ENCODE results near the gene DCK.
"Not testable (repeated sequence)": the region's sequence is repeated elsewhere in the genome, so short reads cannot be mapped to it uniquely, and the experiment has no call there.

Gene DCK

GRCh38 chr4:71006203-71006907, 12.9 kb downstream of the DCK start:
- Histone ChIP-seq H3K4me1 (ENCODE audit: control insufficient read depth, insufficient read depth, low read length) (no peaks in the 10 kb centered on the region), H3K36me3 (ENCODE audit: control insufficient read depth, insufficient read depth, low read length) (no peaks in the 10 kb centered on the region), H3K9ac (ENCODE audit: low read length) (no peak overlapping the region), H3K27ac (ENCODE audit: low read depth, low read length) (no peak overlapping the region), H3K27me3 (ENCODE audit: control insufficient read depth, insufficient read depth, low read length) (no peaks in the 10 kb centered on the region), H3K4me3 (ENCODE audit: low read length) (no peak overlapping the region)

- H3K9ac ChIP-seq (ENCODE audit: low read length): no peak overlapping the region
- no peaks in the 10 kb centered on the region for H3K4me1 ChIP-seq (ENCODE audit: control insufficient read depth, insufficient read depth, low read length)
- no peaks in the 10 kb centered on the region for H3K36me3 ChIP-seq (ENCODE audit: control insufficient read depth, insufficient read depth, low read length)
- no peak overlapping the region for H3K27ac ChIP-seq (ENCODE audit: low read depth, low read length)
- H3K4me3 ChIP-seq (ENCODE audit: low read length): no peak overlapping the region
- no peaks in the 10 kb centered on the region for H3K27me3 ChIP-seq (ENCODE audit: control insufficient read depth, insufficient read depth, low read length)
Observed at GRCh38 chr4:71008196-71008595, 14.7 kb downstream of the DCK start.

- no peak overlapping the region for H3K27ac ChIP-seq (ENCODE audit: low read depth, low read length)
Observed at GRCh38 chr4:71009086-71009485, 15.6 kb downstream of the DCK start.

GRCh38 chr4:71009890-71010588, 16.6 kb downstream of the DCK start:
- no peaks in the 10 kb centered on the region for H3K27me3 ChIP-seq (ENCODE audit: control insufficient read depth, insufficient read depth, low read length)
- no peaks in the 10 kb centered on the region for H3K36me3 ChIP-seq (ENCODE audit: control insufficient read depth, insufficient read depth, low read length)
- H3K4me1 ChIP-seq (ENCODE audit: control insufficient read depth, insufficient read depth, low read length): no peaks in the 10 kb centered on the region
- no peak overlapping the region for H3K4me3 ChIP-seq (ENCODE audit: low read length)
- no peak overlapping the region for H3K9ac ChIP-seq (ENCODE audit: low read length)
- no peak overlapping the region for H3K27ac ChIP-seq (ENCODE audit: low read depth, low read length)

More at GRCh38 chr4:71009086-71009485, 15.6 kb downstream of the DCK start:
- H3K9ac ChIP-seq (ENCODE audit: low read length): no peak overlapping the region
- no peaks in the 10 kb centered on the region for H3K27me3 ChIP-seq (ENCODE audit: control insufficient read depth, insufficient read depth, low read length)
- no peaks in the 10 kb centered on the region for H3K4me1 ChIP-seq (ENCODE audit: control insufficient read depth, insufficient read depth, low read length)
- no peaks in the 10 kb centered on the region for H3K36me3 ChIP-seq (ENCODE audit: control insufficient read depth, insufficient read depth, low read length)
- no peak overlapping the region for H3K4me3 ChIP-seq (ENCODE audit: low read length)

GRCh38 chr4:71011451-71011850, 18.0 kb downstream of the DCK start:
- no peaks in the 10 kb centered on the region for H3K36me3 ChIP-seq (ENCODE audit: control insufficient read depth, insufficient read depth, low read length)
- no peaks in the 10 kb centered on the region for H3K4me1 ChIP-seq (ENCODE audit: control insufficient read depth, insufficient read depth, low read length)
- no peak overlapping the region for H3K27ac ChIP-seq (ENCODE audit: low read depth, low read length)

GRCh38 chr4:71017391-71017790, 23.9 kb downstream of the DCK start:
- H3K27ac ChIP-seq (ENCODE audit: low read depth, low read length); H3K4me3 ChIP-seq (ENCODE audit: low read length); H3K4me1 ChIP-seq (ENCODE audit: control insufficient read depth, insufficient read depth, low read length); H3K36me3 ChIP-seq (ENCODE audit: control insufficient read depth, insufficient read depth, low read length); H3K9ac ChIP-seq (ENCODE audit: low read length); H3K27me3 ChIP-seq (ENCODE audit: control insufficient read depth, insufficient read depth, low read length): not testable (repeated sequence)

More at GRCh38 chr4:71011451-71011850, 18.0 kb downstream of the DCK start:
- Histone ChIP-seq H3K9ac (ENCODE audit: low read length) (no peak overlapping the region), H3K27me3 (ENCODE audit: control insufficient read depth, insufficient read depth, low read length) (no peaks in the 10 kb centered on the region), H3K4me3 (ENCODE audit: low read length) (no peak overlapping the region)

GRCh38 chr4:71020611-71021010, 27.2 kb downstream of the DCK start:
- Histone ChIP-seq H3K27ac (ENCODE audit: low read depth, low read length) (no peak overlapping the region), H3K4me3 (ENCODE audit: low read length) (no peak overlapping the region), H3K9ac (ENCODE audit: low read length) (no peak overlapping the region), H3K27me3 (ENCODE audit: control insufficient read depth, insufficient read depth, low read length) (no peaks in the 10 kb centered on the region), H3K4me1 (ENCODE audit: control insufficient read depth, insufficient read depth, low read length) (peaks cover 3% of the 10 kb centered on the region), H3K36me3 (ENCODE audit: control insufficient read depth, insufficient read depth, low read length) (no peaks in the 10 kb centered on the region)

- H3K27me3 ChIP-seq (ENCODE audit: control insufficient read depth, insufficient read depth, low read length): no peaks in the 10 kb centered on the region
- H3K36me3 ChIP-seq (ENCODE audit: control insufficient read depth, insufficient read depth, low read length): no peaks in the 10 kb centered on the region
- no peak overlapping the region for H3K27ac ChIP-seq (ENCODE audit: low read depth, low read length)
- H3K4me3 ChIP-seq (ENCODE audit: low read length): no peak overlapping the region
- H3K4me1 ChIP-seq (ENCODE audit: control insufficient read depth, insufficient read depth, low read length): peaks cover 3% of the 10 kb centered on the region
- no peak overlapping the region for H3K9ac ChIP-seq (ENCODE audit: low read length)
Observed at GRCh38 chr4:71025654-71026053, 32.2 kb downstream of the DCK start.

- Histone ChIP-seq H3K27ac (ENCODE audit: low read depth, low read length) (no peak overlapping the region), H3K4me3 (ENCODE audit: low read length) (no peak overlapping the region), H3K9ac (ENCODE audit: low read length) (no peak overlapping the region), H3K27me3 (ENCODE audit: control insufficient read depth, insufficient read depth, low read length) (no peaks in the 10 kb centered on the region), H3K4me1 (ENCODE audit: control insufficient read depth, insufficient read depth, low read length) (peaks cover 3% of the 10 kb centered on the region), H3K36me3 (ENCODE audit: control insufficient read depth, insufficient read depth, low read length) (no peaks in the 10 kb centered on the region)
Observed at GRCh38 chr4:71026086-71026485, 32.6 kb downstream of the DCK start.

- H3K4me1 ChIP-seq (ENCODE audit: control insufficient read depth, insufficient read depth, low read length): peaks cover 3% of the 10 kb centered on the region
- no peak overlapping the region for H3K4me3 ChIP-seq (ENCODE audit: low read length)
- H3K27ac ChIP-seq (ENCODE audit: low read depth, low read length): no peak overlapping the region
- peaks cover 2% of the 10 kb centered on the region for H3K36me3 ChIP-seq (ENCODE audit: control insufficient read depth, insufficient read depth, low read length)
- no peaks in the 10 kb centered on the region for H3K27me3 ChIP-seq (ENCODE audit: control insufficient read depth, insufficient read depth, low read length)
- no peak overlapping the region for H3K9ac ChIP-seq (ENCODE audit: low read length)
Observed at GRCh38 chr4:71027611-71028010, 34.2 kb downstream of the DCK start.

- Histone ChIP-seq H3K4me3 (ENCODE audit: low read length) (no peak overlapping the region), H3K27ac (ENCODE audit: low read depth, low read length) (no peak overlapping the region), H3K36me3 (ENCODE audit: control insufficient read depth, insufficient read depth, low read length) (peaks cover 2% of the 10 kb centered on the region)
Observed at GRCh38 chr4:71029504-71029903, 36.1 kb downstream of the DCK start.

GRCh38 chr4:71032106-71032505, 38.7 kb downstream of the DCK start:
- not testable (repeated sequence) for H3K9ac ChIP-seq (ENCODE audit: low read length); H3K27ac ChIP-seq (ENCODE audit: low read depth, low read length); H3K4me1 ChIP-seq (ENCODE audit: control insufficient read depth, insufficient read depth, low read length); H3K4me3 ChIP-seq (ENCODE audit: low read length); H3K36me3 ChIP-seq (ENCODE audit: control insufficient read depth, insufficient read depth, low read length); H3K27me3 ChIP-seq (ENCODE audit: control insufficient read depth, insufficient read depth, low read length)

More at GRCh38 chr4:71029504-71029903, 36.1 kb downstream of the DCK start:
- Histone ChIP-seq H3K9ac (ENCODE audit: low read length) (no peak overlapping the region), H3K27me3 (ENCODE audit: control insufficient read depth, insufficient read depth, low read length) (no peaks in the 10 kb centered on the region), H3K4me1 (ENCODE audit: control insufficient read depth, insufficient read depth, low read length) (peaks cover 3% of the 10 kb centered on the region)

- Histone ChIP-seq H3K27me3 (ENCODE audit: control insufficient read depth, insufficient read depth, low read length) (no peaks in the 10 kb centered on the region), H3K27ac (ENCODE audit: low read depth, low read length) (no peak overlapping the region), H3K4me3 (ENCODE audit: low read length) (no peak overlapping the region), H3K9ac (ENCODE audit: low read length) (no peak overlapping the region), H3K4me1 (ENCODE audit: control insufficient read depth, insufficient read depth, low read length) (no peaks in the 10 kb centered on the region), H3K36me3 (ENCODE audit: control insufficient read depth, insufficient read depth, low read length) (no peaks in the 10 kb centered on the region)
Observed at GRCh38 chr4:71045256-71045655, 51.8 kb downstream of the DCK start.
